SK-N-SH (cell line): Measurements from ENCODE around the gene NAV2. TPM values are rescaled to one million over a fixed set of nuclear protein-coding genes. Genes with fewer than 3 reads are reported as not detected.

Experiments
- CTCF ChIA-PET: fragments of 300-600, 350-600 bp; formaldehyde crosslinking; extraction: SDS; loops from one replicate; lab custom pipeline; 2021; lab: Yijun Ruan, JAX
- POLR2A ChIA-PET: fragments of 350-600 bp; sonication (Branson Sonifier 250); formaldehyde crosslinking; extraction: SDS; loops from one replicate; lab custom pipeline; 2020; ENCODE audit warnings: antibody characterized with exemption, inconsistent platforms; lab: Yijun Ruan, JAX
- DNase-seq: peaks from one replicate; pipeline ENCODE4 v3.0.0; 2012
- H2AFZ ChIP-seq: fragments of 200-600 bp; sonication (generic); 2 replicates; pipeline ENCODE4 v1.8.1; 2016; ENCODE audit warnings: antibody characterized with exemption, mild to moderate bottlenecking, low read depth
- H3F3A ChIP-seq: fragments of 200-600 bp; sonication (generic); replicated peaks from 2 replicates; pipeline ENCODE3; 2016; ENCODE audit warnings: antibody characterized with exemption, mild to moderate bottlenecking; ENCODE audit not compliant: insufficient read depth
- H3K27ac ChIP-seq, 2 experiments: fragments of 200-500 bp in 1 of 2; fragments of 200-600 bp in 1 of 2; sonication (Bioruptor generic) in 1 of 2; sonication (generic), shearing (Covaris generic) in 1 of 2; 2 replicates each; pipeline versions ENCODE4 v1.5.1 to v1.6.1; 2014 to 2016; ENCODE audit warnings: low read depth in 2 of 2, inconsistent platforms in 1 of 2, low read length in 1 of 2, mild to moderate bottlenecking in 1 of 2, mixed read lengths in 1 of 2
- H3K27me3 ChIP-seq: fragments of 200-600 bp; sonication (generic), shearing (Covaris generic); 2 replicates; pipeline ENCODE4 v1.6.1; 2016; ENCODE audit warnings: mixed run types; ENCODE audit not compliant: insufficient read depth
- H3K36me3 ChIP-seq, 2 experiments: fragments of 200-500 bp in 1 of 2; fragments of 200-600 bp in 1 of 2; sonication (Bioruptor generic) in 1 of 2; sonication (generic) in 1 of 2; replicated peaks in 1 of 2; 2 replicates each; pipeline versions ENCODE3 to v1.5.1; 2014 to 2016; ENCODE audit warnings: low read length in 1 of 2, mild to moderate bottlenecking in 1 of 2; ENCODE audit not compliant: insufficient read depth in 2 of 2, control insufficient read depth in 1 of 2
- H3K4me1 ChIP-seq, 2 experiments: fragments of 200-500 bp in 1 of 2; fragments of 200-600 bp in 1 of 2; sonication (Bioruptor generic) in 1 of 2; sonication (generic), shearing (Covaris generic) in 1 of 2; 2 replicates each; pipeline versions ENCODE4 v1.5.1 to v1.6.1; 2014 to 2016; ENCODE audit warnings: low read depth in 1 of 2, low read length in 1 of 2, mixed run types in 1 of 2; ENCODE audit not compliant: insufficient read depth in 2 of 2, control insufficient read depth in 1 of 2
- H3K4me2 ChIP-seq: fragments of 200-600 bp; sonication (generic), shearing (Covaris generic); 2 replicates; pipeline ENCODE4 v1.6.1; 2017; ENCODE audit warnings: mixed run types
- H3K4me3 ChIP-seq, 2 experiments: fragments of 200-500 bp in 1 of 2; fragments of 200-600 bp in 1 of 2; sonication (Bioruptor generic) in 1 of 2; sonication (generic), shearing (Covaris generic) in 1 of 2; 2 replicates each; pipeline versions ENCODE4 v1.5.1 to v1.8.1; 2014 to 2016; ENCODE audit warnings: low read depth in 2 of 2, inconsistent platforms in 1 of 2, low read length in 1 of 2, mild to moderate bottlenecking in 1 of 2, mixed read lengths in 1 of 2, moderate library complexity in 1 of 2
- H3K79me2 ChIP-seq: fragments of 200-600 bp; sonication (generic); 2 replicates; pipeline ENCODE4 v1.8.1; 2017; ENCODE audit warnings: mild to moderate bottlenecking; ENCODE audit not compliant: insufficient read depth
- H3K9ac ChIP-seq: fragments of 200-600 bp; sonication (generic); 2 replicates; pipeline ENCODE4 v1.6.1; 2017; ENCODE audit warnings: mixed run types
- H3K9me2 ChIP-seq: fragments of 200-600 bp; sonication (generic); 2 replicates; pipeline ENCODE4 v1.6.1; 2017; ENCODE audit warnings: mixed run types
- H3K9me3 ChIP-seq: fragments of 200-600 bp; sonication (generic); 2 replicates; pipeline ENCODE4 v1.6.1; 2017; ENCODE audit warnings: mixed run types, mild to moderate bottlenecking, moderate library complexity
- H4K20me1 ChIP-seq: fragments of 200-600 bp; sonication (generic); 2 replicates; pipeline ENCODE4 v1.6.1; 2017; ENCODE audit warnings: mild to moderate bottlenecking, mixed run types; ENCODE audit not compliant: insufficient read depth
- ELF1 ChIP-seq: IDR thresholded peaks from 2 replicates; pipeline ENCODE4 v1.4.0; 2012
- EP300 ChIP-seq, 2 experiments: IDR thresholded peaks; 2 replicates each; pipeline versions ENCODE4 v1.4.0 to v1.6.1; 2012; ENCODE audit warnings: borderline replicate concordance in 1 of 2, low read depth in 1 of 2, low read length in 1 of 2
- JUND ChIP-seq: IDR thresholded peaks from 2 replicates; pipeline ENCODE4 v1.4.0; 2012
- MXI1 ChIP-seq: IDR thresholded peaks from 2 replicates; pipeline ENCODE4 v1.6.1; 2012; ENCODE audit warnings: mild to moderate bottlenecking, low read depth, low read length, improper control_type of control experiment
- NFIC ChIP-seq: IDR thresholded peaks from 2 replicates; pipeline ENCODE4 v1.4.0; 2012; ENCODE audit warnings: borderline replicate concordance
- NRF1 ChIP-seq: IDR thresholded peaks from 2 replicates; pipeline ENCODE4 v1.6.1; 2012; ENCODE audit warnings: low read depth, mild to moderate bottlenecking, low read length
- POLR2AphosphoS5 ChIP-seq: IDR thresholded peaks from 2 replicates; pipeline ENCODE4 v1.6.1; 2012; ENCODE audit warnings: low read depth, low read length
- RAD21 ChIP-seq: IDR thresholded peaks from 2 replicates; pipeline ENCODE4 v1.6.1; 2012; ENCODE audit warnings: mild to moderate bottlenecking, low read length
- RCOR1 ChIP-seq: fragments of 150-350 bp; IDR thresholded peaks from 2 replicates; pipeline ENCODE4 v1.6.1; 2017; ENCODE audit warnings: antibody characterized with exemption, low read length
- RFX5 ChIP-seq: IDR thresholded peaks from 2 replicates; pipeline ENCODE4 v1.6.1; 2012; ENCODE audit warnings: mild to moderate bottlenecking, improper control_type of control experiment, low read length
- TCF12 ChIP-seq: IDR thresholded peaks from 2 replicates; pipeline ENCODE4 v1.4.0; 2012
- WGBS: methylation state at CpG from one replicate; pipeline ENCODE4 v1.1.6; 2017; ENCODE audit warnings: low lambda C conversion rate; 5-methylcytosine and 5-hydroxymethylcytosine counted together
- polyA plus RNA-seq, 3 experiments: library from polyadenylated mRNA; depleted of rRNA; stranded (reverse); fragments of >200 nt; gene quantifications; 2 replicates each; pipeline ENCODE4 v1.2.3, GENCODE V29; 2012
- TF ChIP-seq, protein P1 (sequence below): IDR thresholded peaks from 2 replicates; pipeline ENCODE4 v1.4.0; 2012; ENCODE audit warnings: low read depth, borderline replicate concordance
- TF ChIP-seq, protein P2 (sequence below): fragments of 200-600 bp; sonication (generic); IDR thresholded peaks from 2 replicates; pipeline ENCODE4 v1.6.1; 2017; ENCODE audit warnings: antibody characterized with exemption, mild to moderate bottlenecking, moderate library complexity
- TF ChIP-seq, protein P3 (sequence below): IDR thresholded peaks from 2 replicates; pipeline ENCODE4 v1.4.0; 2012; ENCODE audit warnings: low read depth, borderline replicate concordance
- TF ChIP-seq, protein P4 (sequence below): fragments of 150-350 bp; IDR thresholded peaks from 2 replicates; pipeline ENCODE4 v1.6.1; 2017; ENCODE audit warnings: antibody characterized with exemption, low read length, low read depth, borderline replicate concordance
- TF ChIP-seq, protein P5 (sequence below): IDR thresholded peaks from 2 replicates; pipeline ENCODE4 v1.6.1; 2012; ENCODE audit warnings: mild to moderate bottlenecking, low read depth, low read length, moderate library complexity

The NAV2 gene
- polyA plus RNA-seq, 1 of the 3 experiments (the other 2 are of a cell fraction): 26.2 TPM

DNA sequence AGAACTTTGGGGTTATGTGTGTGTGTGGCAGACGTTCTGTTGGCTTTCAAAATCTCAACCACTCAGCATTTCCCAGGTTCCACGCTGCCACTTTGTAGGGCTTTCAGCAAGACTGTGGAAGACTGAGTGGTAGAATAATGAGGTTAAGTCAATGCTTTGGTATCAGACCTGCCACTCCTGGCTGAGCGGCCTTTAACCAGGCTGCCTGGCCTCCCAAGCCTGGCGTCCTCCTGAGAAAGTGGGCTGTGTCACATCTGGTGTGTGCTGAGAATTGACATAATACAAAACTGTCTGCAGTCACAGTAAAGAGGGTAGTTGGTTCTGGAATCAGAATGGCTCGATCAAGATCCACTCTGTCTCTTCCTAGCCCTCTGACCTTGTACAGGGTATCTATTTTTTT lies 321.2 kb downstream of the NAV2 start:
- Histone ChIP-seq H3F3A (peaks cover 65% of the 10 kb centered on the region), H4K20me1 (peaks cover 38% of the 10 kb centered on the region), H3K27me3 (no peaks in the 10 kb centered on the region), H3K9ac (no peak overlapping the region), H3K27ac (peak overlapping the region in 1 of 2 experiments; percentile 91; a peak in 3 of 4 replicates), H3K4me3 (no peak overlapping the region), H3K36me3 (peaks cover 32 to 36% of the 10 kb centered on the region in 2 experiments), H2AFZ (no peak overlapping the region), H3K9me3 (no peaks in the 10 kb centered on the region), H3K9me2 (no peaks in the 10 kb centered on the region), H3K79me2 (peaks cover 70% of the 10 kb centered on the region), H3K4me1 (peaks cover 26 to 56% of the 10 kb centered on the region in 2 experiments; a peak in 3 of 4 replicates), H3K4me2 (no peak overlapping the region)
- DNase-seq: no peak
- ChIA-PET CTCF (interaction anchor here (2.0 kb wide), 1 partner anchor 36 kb away, joined by 4 read pairs; no protein-coding TSS in a partner anchor), POLR2A (no interaction called here)
- 91% methylated on average over 5 of the region's 5 CpGs for WGBS
- TF ChIP-seq NRF1: no peak
- TF ChIP-seq, protein P1, sequence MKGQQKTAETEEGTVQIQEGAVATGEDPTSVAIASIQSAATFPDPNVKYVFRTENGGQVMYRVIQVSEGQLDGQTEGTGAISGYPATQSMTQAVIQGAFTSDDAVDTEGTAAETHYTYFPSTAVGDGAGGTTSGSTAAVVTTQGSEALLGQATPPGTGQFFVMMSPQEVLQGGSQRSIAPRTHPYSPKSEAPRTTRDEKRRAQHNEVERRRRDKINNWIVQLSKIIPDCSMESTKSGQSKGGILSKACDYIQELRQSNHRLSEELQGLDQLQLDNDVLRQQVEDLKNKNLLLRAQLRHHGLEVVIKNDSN: no peak
- TF ChIP-seq MXI1: no peak
- no peak for TF ChIP-seq NFIC
- no peak for TF ChIP-seq POLR2AphosphoS5
- TF ChIP-seq TCF12: no peak
- no peak for TF ChIP-seq ELF1
- no peak for TF ChIP-seq RCOR1

DNA sequence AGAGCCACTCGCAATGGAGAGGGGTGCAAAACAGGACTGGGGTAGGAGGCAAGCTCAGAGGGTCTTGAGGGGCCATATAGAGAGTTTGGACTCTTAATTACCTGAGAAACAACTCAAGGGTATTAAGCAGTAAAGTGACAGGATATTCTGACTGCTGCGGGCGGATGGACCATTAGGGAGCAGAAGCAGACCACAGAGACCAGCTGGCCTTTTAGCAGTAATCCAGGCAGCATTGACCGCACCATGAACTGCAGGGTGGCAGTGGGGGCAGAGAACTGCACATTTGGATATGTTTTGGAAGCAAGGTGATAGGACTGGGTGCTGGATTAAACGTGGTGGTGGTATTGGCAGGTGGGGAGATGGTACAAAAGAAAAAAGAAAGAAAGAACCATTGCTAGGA lies 322.3 kb downstream of the NAV2 start:
- ChIA-PET POLR2A (no interaction called here), CTCF (interaction anchor here (0.6 to 2.0 kb wide), 4 partner anchors 37 to 1098 kb away, joined by 3 to 4 read pairs (median 4); no protein-coding TSS in a partner anchor)

More for the DNA sequence above, 322.3 kb downstream of the NAV2 start:
- Histone ChIP-seq H3F3A (peaks cover 59% of the 10 kb centered on the region), H3K4me2 (no peak overlapping the region), H3K9me3 (no peaks in the 10 kb centered on the region), H3K36me3 (peaks cover 43 to 47% of the 10 kb centered on the region in 2 experiments), H3K79me2 (peaks cover 70% of the 10 kb centered on the region), H2AFZ (no peak overlapping the region), H4K20me1 (peaks cover 32% of the 10 kb centered on the region), H3K4me3 (no peak overlapping the region), H3K27me3 (no peaks in the 10 kb centered on the region), H3K4me1 (peaks cover 26 to 57% of the 10 kb centered on the region in 2 experiments; a peak in 3 of 4 replicates), H3K9me2 (no peaks in the 10 kb centered on the region), H3K27ac (peak overlapping the region in 1 of 2 experiments; percentile 91; a peak in 2 of 4 replicates), H3K9ac (no peak overlapping the region; the same call in 1 of the 2 replicates)
- TF ChIP-seq JUND: no peak
- no peak for TF ChIP-seq EP300 (IDR thresholded peaks at IDR 0.05; ENCODE audit: borderline replicate concordance in 1 of 2, low read depth in 1 of 2, low read length in 1 of 2)
- TF ChIP-seq, protein P2, sequence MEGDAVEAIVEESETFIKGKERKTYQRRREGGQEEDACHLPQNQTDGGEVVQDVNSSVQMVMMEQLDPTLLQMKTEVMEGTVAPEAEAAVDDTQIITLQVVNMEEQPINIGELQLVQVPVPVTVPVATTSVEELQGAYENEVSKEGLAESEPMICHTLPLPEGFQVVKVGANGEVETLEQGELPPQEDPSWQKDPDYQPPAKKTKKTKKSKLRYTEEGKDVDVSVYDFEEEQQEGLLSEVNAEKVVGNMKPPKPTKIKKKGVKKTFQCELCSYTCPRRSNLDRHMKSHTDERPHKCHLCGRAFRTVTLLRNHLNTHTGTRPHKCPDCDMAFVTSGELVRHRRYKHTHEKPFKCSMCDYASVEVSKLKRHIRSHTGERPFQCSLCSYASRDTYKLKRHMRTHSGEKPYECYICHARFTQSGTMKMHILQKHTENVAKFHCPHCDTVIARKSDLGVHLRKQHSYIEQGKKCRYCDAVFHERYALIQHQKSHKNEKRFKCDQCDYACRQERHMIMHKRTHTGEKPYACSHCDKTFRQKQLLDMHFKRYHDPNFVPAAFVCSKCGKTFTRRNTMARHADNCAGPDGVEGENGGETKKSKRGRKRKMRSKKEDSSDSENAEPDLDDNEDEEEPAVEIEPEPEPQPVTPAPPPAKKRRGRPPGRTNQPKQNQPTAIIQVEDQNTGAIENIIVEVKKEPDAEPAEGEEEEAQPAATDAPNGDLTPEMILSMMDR: no peak
- TF ChIP-seq, protein P3, sequence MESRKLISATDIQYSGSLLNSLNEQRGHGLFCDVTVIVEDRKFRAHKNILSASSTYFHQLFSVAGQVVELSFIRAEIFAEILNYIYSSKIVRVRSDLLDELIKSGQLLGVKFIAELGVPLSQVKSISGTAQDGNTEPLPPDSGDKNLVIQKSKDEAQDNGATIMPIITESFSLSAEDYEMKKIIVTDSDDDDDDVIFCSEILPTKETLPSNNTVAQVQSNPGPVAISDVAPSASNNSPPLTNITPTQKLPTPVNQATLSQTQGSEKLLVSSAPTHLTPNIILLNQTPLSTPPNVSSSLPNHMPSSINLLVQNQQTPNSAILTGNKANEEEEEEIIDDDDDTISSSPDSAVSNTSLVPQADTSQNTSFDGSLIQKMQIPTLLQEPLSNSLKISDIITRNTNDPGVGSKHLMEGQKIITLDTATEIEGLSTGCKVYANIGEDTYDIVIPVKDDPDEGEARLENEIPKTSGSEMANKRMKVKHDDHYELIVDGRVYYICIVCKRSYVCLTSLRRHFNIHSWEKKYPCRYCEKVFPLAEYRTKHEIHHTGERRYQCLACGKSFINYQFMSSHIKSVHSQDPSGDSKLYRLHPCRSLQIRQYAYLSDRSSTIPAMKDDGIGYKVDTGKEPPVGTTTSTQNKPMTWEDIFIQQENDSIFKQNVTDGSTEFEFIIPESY: no peak
- TF ChIP-seq ELF1: no peak
- TF ChIP-seq, protein P1: no peak
- TF ChIP-seq NFIC: no peak
- no peak for TF ChIP-seq RFX5
- TF ChIP-seq, protein P4, sequence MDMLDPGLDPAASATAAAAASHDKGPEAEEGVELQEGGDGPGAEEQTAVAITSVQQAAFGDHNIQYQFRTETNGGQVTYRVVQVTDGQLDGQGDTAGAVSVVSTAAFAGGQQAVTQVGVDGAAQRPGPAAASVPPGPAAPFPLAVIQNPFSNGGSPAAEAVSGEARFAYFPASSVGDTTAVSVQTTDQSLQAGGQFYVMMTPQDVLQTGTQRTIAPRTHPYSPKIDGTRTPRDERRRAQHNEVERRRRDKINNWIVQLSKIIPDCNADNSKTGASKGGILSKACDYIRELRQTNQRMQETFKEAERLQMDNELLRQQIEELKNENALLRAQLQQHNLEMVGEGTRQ: no peak
- TF ChIP-seq TCF12: no peak
- TF ChIP-seq, protein P5, sequence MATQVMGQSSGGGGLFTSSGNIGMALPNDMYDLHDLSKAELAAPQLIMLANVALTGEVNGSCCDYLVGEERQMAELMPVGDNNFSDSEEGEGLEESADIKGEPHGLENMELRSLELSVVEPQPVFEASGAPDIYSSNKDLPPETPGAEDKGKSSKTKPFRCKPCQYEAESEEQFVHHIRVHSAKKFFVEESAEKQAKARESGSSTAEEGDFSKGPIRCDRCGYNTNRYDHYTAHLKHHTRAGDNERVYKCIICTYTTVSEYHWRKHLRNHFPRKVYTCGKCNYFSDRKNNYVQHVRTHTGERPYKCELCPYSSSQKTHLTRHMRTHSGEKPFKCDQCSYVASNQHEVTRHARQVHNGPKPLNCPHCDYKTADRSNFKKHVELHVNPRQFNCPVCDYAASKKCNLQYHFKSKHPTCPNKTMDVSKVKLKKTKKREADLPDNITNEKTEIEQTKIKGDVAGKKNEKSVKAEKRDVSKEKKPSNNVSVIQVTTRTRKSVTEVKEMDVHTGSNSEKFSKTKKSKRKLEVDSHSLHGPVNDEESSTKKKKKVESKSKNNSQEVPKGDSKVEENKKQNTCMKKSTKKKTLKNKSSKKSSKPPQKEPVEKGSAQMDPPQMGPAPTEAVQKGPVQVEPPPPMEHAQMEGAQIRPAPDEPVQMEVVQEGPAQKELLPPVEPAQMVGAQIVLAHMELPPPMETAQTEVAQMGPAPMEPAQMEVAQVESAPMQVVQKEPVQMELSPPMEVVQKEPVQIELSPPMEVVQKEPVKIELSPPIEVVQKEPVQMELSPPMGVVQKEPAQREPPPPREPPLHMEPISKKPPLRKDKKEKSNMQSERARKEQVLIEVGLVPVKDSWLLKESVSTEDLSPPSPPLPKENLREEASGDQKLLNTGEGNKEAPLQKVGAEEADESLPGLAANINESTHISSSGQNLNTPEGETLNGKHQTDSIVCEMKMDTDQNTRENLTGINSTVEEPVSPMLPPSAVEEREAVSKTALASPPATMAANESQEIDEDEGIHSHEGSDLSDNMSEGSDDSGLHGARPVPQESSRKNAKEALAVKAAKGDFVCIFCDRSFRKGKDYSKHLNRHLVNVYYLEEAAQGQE: no peak
- no peak for TF ChIP-seq RAD21
- WGBS: 89% methylated on average over 5 of the region's 5 CpGs
- no peak for DNase-seq
